GM12878 (cell line): ENCODE data around the gene SKIDA1. TPM values are rescaled to one million over a fixed set of nuclear protein-coding genes. Genes with fewer than 3 reads are reported as not detected.

Experiments
- ATAC-seq: fragments of 200-7000 bp; cut with Tn5 transposase; 3 replicates; pipeline ENCODE4 v1.9.1; 2020; ENCODE audit warnings: mild to moderate bottlenecking, moderate library complexity
- BruUV-seq: library from RNA; stranded (reverse); fragments of 400-500 nt; replicated peaks from 2 replicates; lab custom pipeline; 2021; lab: Mats Ljungman, UMichigan
- CTCF ChIA-PET: fragments of 300-600 bp; sonication (Branson Sonifier 250); formaldehyde crosslinking; extraction: SDS; loops from one replicate; lab custom pipeline; 2021; ENCODE audit warnings: inconsistent platforms; lab: Yijun Ruan, JAX
- POLR2A ChIA-PET: fragments of 350-600 bp; formaldehyde crosslinking; extraction: SDS; loops from one replicate; lab custom pipeline; 2021; ENCODE audit warnings: inconsistent platforms; lab: Charles Lee
- RAD21 ChIA-PET: fragments of 300-600 bp; sonication (Branson Sonifier 250); formaldehyde crosslinking; loops from one replicate; lab custom pipeline; 2023; ENCODE audit warnings: antibody characterized with exemption; ENCODE audit not compliant: unreplicated experiment; lab: Charles Lee
- SMC1A ChIA-PET: fragments of 300-600 bp; sonication (Branson Sonifier 250); formaldehyde crosslinking; loops from one replicate; lab custom pipeline; 2023; ENCODE audit not compliant: unreplicated experiment, uncharacterized antibody; lab: Charles Lee
- DNase-seq: peaks from one replicate; pipeline ENCODE4 v3.0.0-alpha.2; 2011; ENCODE audit warnings: low read depth, low spot score
- FAIRE-seq: peaks from 3 replicates; lab custom pipeline; 2011; peaks lifted over from hg19 to GRCh38; lab: Jason Lieb, UNC
- H2AFZ ChIP-seq: 2 replicates; pipeline ENCODE4 v1.6.0; 2011; ENCODE audit warnings: low read depth, low read length, control low read depth; ENCODE audit not compliant: control insufficient read depth
- H3K27ac ChIP-seq: 2 replicates; pipeline ENCODE4 v1.5.1; 2011; ENCODE audit warnings: control low read depth; ENCODE audit not compliant: control insufficient read depth, insufficient read depth
- H3K27me3 ChIP-seq, 2 experiments: replicated peaks in 1 of 2; 2 replicates each; pipeline versions ENCODE4 v1.6.0 to v1.6.1; 2011; ENCODE audit warnings: low read length in 1 of 2; ENCODE audit not compliant: control insufficient read depth in 2 of 2, insufficient read depth in 2 of 2
- H3K36me3 ChIP-seq, 2 experiments: 2 replicates each; pipeline ENCODE4 v1.5.1; 2011; ENCODE audit warnings: low read length in 1 of 2; ENCODE audit not compliant: control insufficient read depth in 2 of 2, insufficient read depth in 2 of 2
- H3K4me1 ChIP-seq: 2 replicates; pipeline ENCODE4 v1.6.1; 2011; ENCODE audit warnings: mild to moderate bottlenecking, low read length, moderate library complexity, mixed read lengths; ENCODE audit not compliant: control insufficient read depth, insufficient read depth
- H3K4me2 ChIP-seq: 2 replicates; pipeline ENCODE4 v1.6.0; 2011; ENCODE audit warnings: control low read depth; ENCODE audit not compliant: control insufficient read depth, insufficient read depth
- H3K4me3 ChIP-seq: fragments of 200-600 bp; sonication (generic); 2 replicates; pipeline ENCODE4 v1.5.1; 2016
- H3K79me2 ChIP-seq: 2 replicates; pipeline ENCODE4 v1.6.0; 2011; ENCODE audit warnings: low read length; ENCODE audit not compliant: control insufficient read depth, insufficient read depth
- H3K9ac ChIP-seq: 2 replicates; pipeline ENCODE4 v1.8.0; 2011; ENCODE audit warnings: low read length, control low read depth, mixed read lengths; ENCODE audit not compliant: control insufficient read depth, insufficient read depth
- H3K9me3 ChIP-seq: replicated peaks from 3 replicates; pipeline ENCODE4 v1.5.1; 2011; ENCODE audit warnings: mild to moderate bottlenecking, low read length; ENCODE audit not compliant: control insufficient read depth, insufficient read depth
- H4K20me1 ChIP-seq: 2 replicates; pipeline ENCODE4 v1.6.0; 2011; ENCODE audit not compliant: control insufficient read depth, insufficient read depth
- CBFB ChIP-seq: IDR thresholded peaks from 2 replicates; pipeline ENCODE4 v1.6.1; 2016; ENCODE audit warnings: antibody characterized with exemption, low read depth
- CREM ChIP-seq: IDR thresholded peaks from 2 replicates; pipeline ENCODE4 v1.6.1; 2014; ENCODE audit warnings: antibody characterized with exemption, low read depth
- ESRRA ChIP-seq: IDR thresholded peaks from 2 replicates; pipeline ENCODE4 v1.6.1; 2012; ENCODE audit warnings: mild to moderate bottlenecking, low read length, improper control_type of control experiment
- EZH2 ChIP-seq: IDR thresholded peaks from 2 replicates; pipeline ENCODE4 v1.6.1; 2012; ENCODE audit warnings: low read depth, mild to moderate bottlenecking, control low read depth, inconsistent platforms, low read length, borderline replicate concordance; ENCODE audit not compliant: control insufficient read depth
- GATAD2B ChIP-seq: fragments of 450-650 bp; conservative IDR thresholded peaks from 2 replicates; pipeline ENCODE4 v1.6.1; 2017; ENCODE audit warnings: low read depth, mild to moderate bottlenecking, moderate library complexity
- JUNB ChIP-seq: IDR thresholded peaks from 2 replicates; pipeline ENCODE4 v1.6.1; 2016; ENCODE audit warnings: antibody characterized with exemption, mild to moderate bottlenecking
- MTA3 ChIP-seq: IDR thresholded peaks from 2 replicates; pipeline ENCODE4 v1.6.1; 2012; ENCODE audit warnings: low read length, inconsistent platforms, borderline replicate concordance
- PAX8 ChIP-seq: fragments of 450-650 bp; IDR thresholded peaks from 2 replicates; pipeline ENCODE4 v1.6.1; 2017; ENCODE audit warnings: mild to moderate bottlenecking, moderate library complexity
- RUNX3 ChIP-seq: IDR thresholded peaks from 2 replicates; pipeline ENCODE4 v1.6.1; 2012; ENCODE audit warnings: low read length, inconsistent platforms
- STAT3 ChIP-seq: IDR thresholded peaks from 2 replicates; pipeline ENCODE4 v1.6.1; 2011; ENCODE audit warnings: low read depth, low read length, improper control_type of control experiment
- TARDBP ChIP-seq: IDR thresholded peaks from 2 replicates; pipeline ENCODE4 v1.6.1; 2016; ENCODE audit warnings: borderline replicate concordance
- TCF3 ChIP-seq: IDR thresholded peaks from 2 replicates; pipeline ENCODE4 v1.6.1; 2012; ENCODE audit warnings: low read depth, mild to moderate bottlenecking, low read length, borderline replicate concordance; ENCODE audit not compliant: insufficient read depth
- ZNF274 ChIP-seq: IDR thresholded peaks from one replicate; pipeline ENCODE4 v1.8.0; 2011; ENCODE audit not compliant: insufficient read length, insufficient read depth
- WGBS: methylation state at CpG from one replicate; pipeline ENCODE4 v1.1.6; 2016; ENCODE audit warnings: low lambda C conversion rate; ENCODE audit not compliant: insufficient replicate concordance, insufficient coverage; ENCODE audit errors: missing lambda C conversion rate; 5-methylcytosine and 5-hydroxymethylcytosine counted together
- in situ Hi-C: fragments of 300-500 bp; cut with MboI; formaldehyde crosslinking; loops from 9 replicates; pipeline ENCODE4 v1.14.3; 2018; ENCODE audit warnings: mixed read lengths
- intact Hi-C: fragments of 100-400 bp; cut with micrococcal nuclease; formaldehyde crosslinking; loops from one replicate; pipeline ENCODE4 v1.14.2; 2022; ENCODE audit not compliant: unreplicated experiment
- polyA plus RNA-seq, 11 experiments: library from polyadenylated mRNA; depleted of rRNA in 4 of 11; unstranded in 6 of 11; stranded (reverse) in 5 of 11; fragments of >200 nt; fragmentation: Nextera tagmentation in 4 of 11; fragmentation: Illumina TruSeq in 1 of 11; extraction: Ambion mirVana in 4 of 11; extraction: Trizol in 1 of 11; gene quantifications; 1 replicate in 1 of 11; 2 replicates in 10 of 11; pipeline versions ENCODE4 v1.2.1 to v1.2.3, GENCODE V29; 2011 to 2016; ENCODE audit warnings: inconsistent platforms in 2 of 11, missing spikeins in 2 of 11, low read depth in 1 of 11
- total RNA-seq, 4 experiments: library from RNA; depleted of rRNA in 3 of 4; stranded (reverse); fragments of >200 nt in 3 of 4; fragmentation: Illumina TruSeq in 1 of 4; extraction: Trizol in 1 of 4; gene quantifications; 2 replicates each; pipeline versions ENCODE4 v1.2.1 to v1.2.3, GENCODE V29; 2013 to 2021
- TF ChIP-seq, protein P1 (sequence below): IDR thresholded peaks from 2 replicates; pipeline ENCODE4 v1.6.1; 2011; ENCODE audit warnings: borderline replicate concordance, low read depth, mild to moderate bottlenecking, moderate library complexity, low read length; ENCODE audit not compliant: insufficient read depth, poor library complexity, severe bottlenecking
- TF ChIP-seq, protein P2 (sequence below): IDR thresholded peaks from 2 replicates; pipeline ENCODE4 v1.6.1; 2012; ENCODE audit warnings: low read depth, low read length, improper control_type of control experiment
- TF ChIP-seq, protein P3 (sequence below): fragments of 450-650 bp; IDR thresholded peaks from 2 replicates; pipeline ENCODE4 v1.6.1; 2016; ENCODE audit warnings: mild to moderate bottlenecking, moderate library complexity, borderline replicate concordance

Gene SKIDA1
- total and polyA plus RNA-seq, 10 of the 15 experiments (the other 5 are each of a cell fraction or from before 2014, with no cell fraction given) = 0.05 to 0.90 (median 0.28) TPM

GRCh38 chr10:21511095-21511570 lies 14.3 kb downstream of the SKIDA1 start (continued):
- TF ChIP-seq TCF3 (no peak), PAX8 (no peak), JUNB (no peak), RUNX3 (no peak)

DNA sequence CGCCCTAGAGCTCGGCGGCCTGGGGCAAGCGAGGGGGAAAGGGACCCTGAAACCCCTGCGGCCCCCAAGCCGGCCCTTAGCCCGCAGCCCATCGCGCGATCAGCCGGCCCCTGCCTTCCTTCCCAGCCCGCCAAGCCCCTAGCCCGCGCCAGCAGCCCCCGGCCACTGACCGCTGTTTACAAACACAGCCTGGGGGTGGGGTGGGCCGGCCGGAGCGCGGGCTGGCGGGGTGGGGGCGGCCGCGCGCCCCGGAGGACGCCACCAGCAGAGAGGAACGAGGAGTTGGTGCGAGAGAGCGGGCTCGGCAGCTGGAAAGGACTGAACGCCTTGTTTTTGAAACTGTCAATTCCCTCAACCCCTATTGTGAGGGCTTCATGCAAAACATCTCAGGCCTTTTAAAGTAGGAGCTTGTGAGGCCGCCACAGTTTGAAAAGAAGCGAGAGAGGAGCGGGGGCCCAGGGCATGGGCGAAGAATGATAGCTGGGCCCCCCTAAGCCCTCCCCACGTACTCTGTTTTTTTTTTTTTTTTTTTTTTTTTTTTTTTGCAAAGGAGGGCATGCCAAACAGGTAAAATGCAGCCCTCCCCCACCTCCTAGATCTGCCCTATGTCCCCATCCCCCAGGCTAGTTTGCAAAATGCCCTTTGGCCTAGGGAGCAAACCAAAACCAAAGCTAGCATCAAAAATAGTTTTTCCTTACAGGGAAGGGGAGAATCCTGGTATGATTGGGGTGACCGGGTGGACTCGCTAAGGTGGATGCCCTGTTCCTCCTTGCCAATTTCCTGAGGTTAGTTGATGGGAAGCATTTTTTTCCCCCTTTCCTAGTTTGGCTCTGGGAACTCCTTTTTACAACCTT lies 15.0 kb downstream of the SKIDA1 start:
- no peak overlapping the region for H3K27ac ChIP-seq
- SMC1A ChIA-PET = no interaction called here
- no peak overlapping the region for H3K9ac ChIP-seq
- POLR2A ChIA-PET = no interaction called here
- no peaks in the 10 kb centered on the region for H4K20me1 ChIP-seq
- H3K4me1 ChIP-seq = no peaks in the 10 kb centered on the region
- FAIRE-seq (no peak), DNase-seq (no peak), ATAC-seq (no peak)
- H3K9me3 ChIP-seq = no peaks in the 10 kb centered on the region
- no peak overlapping the region for H3K4me3 ChIP-seq
- H3K79me2 ChIP-seq = no peaks in the 10 kb centered on the region
- H3K27me3 ChIP-seq = peaks cover 0 to 18% of the 10 kb centered on the region in 2 experiments
- 40% methylated on average over 27 of the region's 39 CpGs for WGBS
- no peak overlapping the region for H3K4me2 ChIP-seq
- intact Hi-C loops (no loop called here), in situ Hi-C loops (no loop called here)
- RAD21 ChIA-PET = no interaction called here
- CTCF ChIA-PET = no interaction called here
- no peaks in the 10 kb centered on the region for H3K36me3 ChIP-seq
- BruUV-seq = no TSS peak
- no peak overlapping the region for H2AFZ ChIP-seq
- TF ChIP-seq, protein P1, sequence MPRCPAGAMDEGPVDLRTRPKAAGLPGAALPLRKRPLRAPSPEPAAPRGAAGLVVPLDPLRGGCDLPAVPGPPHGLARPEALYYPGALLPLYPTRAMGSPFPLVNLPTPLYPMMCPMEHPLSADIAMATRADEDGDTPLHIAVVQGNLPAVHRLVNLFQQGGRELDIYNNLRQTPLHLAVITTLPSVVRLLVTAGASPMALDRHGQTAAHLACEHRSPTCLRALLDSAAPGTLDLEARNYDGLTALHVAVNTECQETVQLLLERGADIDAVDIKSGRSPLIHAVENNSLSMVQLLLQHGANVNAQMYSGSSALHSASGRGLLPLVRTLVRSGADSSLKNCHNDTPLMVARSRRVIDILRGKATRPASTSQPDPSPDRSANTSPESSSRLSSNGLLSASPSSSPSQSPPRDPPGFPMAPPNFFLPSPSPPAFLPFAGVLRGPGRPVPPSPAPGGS = no peak
- TF ChIP-seq MTA3 = no peak
- TF ChIP-seq RUNX3 = no peak
- TF ChIP-seq EZH2 = no peak
- TF ChIP-seq STAT3 = no peak
- no peak for TF ChIP-seq CREM
- TF ChIP-seq ZNF274 = no peak
- TF ChIP-seq, protein P2, sequence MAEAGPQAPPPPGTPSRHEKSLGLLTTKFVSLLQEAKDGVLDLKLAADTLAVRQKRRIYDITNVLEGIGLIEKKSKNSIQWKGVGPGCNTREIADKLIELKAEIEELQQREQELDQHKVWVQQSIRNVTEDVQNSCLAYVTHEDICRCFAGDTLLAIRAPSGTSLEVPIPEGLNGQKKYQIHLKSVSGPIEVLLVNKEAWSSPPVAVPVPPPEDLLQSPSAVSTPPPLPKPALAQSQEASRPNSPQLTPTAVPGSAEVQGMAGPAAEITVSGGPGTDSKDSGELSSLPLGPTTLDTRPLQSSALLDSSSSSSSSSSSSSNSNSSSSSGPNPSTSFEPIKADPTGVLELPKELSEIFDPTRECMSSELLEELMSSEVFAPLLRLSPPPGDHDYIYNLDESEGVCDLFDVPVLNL = no peak
- TF ChIP-seq, protein P3, sequence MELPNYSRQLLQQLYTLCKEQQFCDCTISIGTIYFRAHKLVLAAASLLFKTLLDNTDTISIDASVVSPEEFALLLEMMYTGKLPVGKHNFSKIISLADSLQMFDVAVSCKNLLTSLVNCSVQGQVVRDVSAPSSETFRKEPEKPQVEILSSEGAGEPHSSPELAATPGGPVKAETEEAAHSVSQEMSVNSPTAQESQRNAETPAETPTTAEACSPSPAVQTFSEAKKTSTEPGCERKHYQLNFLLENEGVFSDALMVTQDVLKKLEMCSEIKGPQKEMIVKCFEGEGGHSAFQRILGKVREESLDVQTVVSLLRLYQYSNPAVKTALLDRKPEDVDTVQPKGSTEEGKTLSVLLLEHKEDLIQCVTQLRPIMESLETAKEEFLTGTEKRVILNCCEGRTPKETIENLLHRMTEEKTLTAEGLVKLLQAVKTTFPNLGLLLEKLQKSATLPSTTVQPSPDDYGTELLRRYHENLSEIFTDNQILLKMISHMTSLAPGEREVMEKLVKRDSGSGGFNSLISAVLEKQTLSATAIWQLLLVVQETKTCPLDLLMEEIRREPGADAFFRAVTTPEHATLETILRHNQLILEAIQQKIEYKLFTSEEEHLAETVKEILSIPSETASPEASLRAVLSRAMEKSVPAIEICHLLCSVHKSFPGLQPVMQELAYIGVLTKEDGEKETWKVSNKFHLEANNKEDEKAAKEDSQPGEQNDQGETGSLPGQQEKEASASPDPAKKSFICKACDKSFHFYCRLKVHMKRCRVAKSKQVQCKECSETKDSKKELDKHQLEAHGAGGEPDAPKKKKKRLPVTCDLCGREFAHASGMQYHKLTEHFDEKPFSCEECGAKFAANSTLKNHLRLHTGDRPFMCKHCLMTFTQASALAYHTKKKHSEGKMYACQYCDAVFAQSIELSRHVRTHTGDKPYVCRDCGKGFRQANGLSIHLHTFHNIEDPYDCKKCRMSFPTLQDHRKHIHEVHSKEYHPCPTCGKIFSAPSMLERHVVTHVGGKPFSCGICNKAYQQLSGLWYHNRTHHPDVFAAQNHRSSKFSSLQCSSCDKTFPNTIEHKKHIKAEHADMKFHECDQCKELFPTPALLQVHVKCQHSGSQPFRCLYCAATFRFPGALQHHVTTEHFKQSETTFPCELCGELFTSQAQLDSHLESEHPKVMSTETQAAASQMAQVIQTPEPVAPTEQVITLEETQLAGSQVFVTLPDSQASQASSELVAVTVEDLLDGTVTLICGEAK = no peak
- TF ChIP-seq CBFB = no peak
- TF ChIP-seq GATAD2B = no peak
- TF ChIP-seq TARDBP = no peak
- TF ChIP-seq ESRRA = no peak
